Activated T-cell treated with anti-CD3 and anti-CD28 coated beads, Interleukin-2, amount 50 U/mL, for 24 hours (primary cell): ENCODE measurements around the gene RBMS1.
"Not testable (repeated sequence)": the region's sequence is repeated elsewhere in the genome, so short reads cannot be mapped to it uniquely, and the experiment has no call there.

ENCODE experiments used
- DNase-seq: peaks from one replicate; pipeline ENCODE4 v3.0.0-alpha.2; 2020
- H3K27ac Mint-ChIP-seq: 2 replicates; pipeline ENCODE4 v1.8.0; 2020; ENCODE audit warnings: mild to moderate bottlenecking, mixed read lengths
- H3K27me3 Mint-ChIP-seq: 2 replicates; pipeline ENCODE4 v1.8.0; 2020; ENCODE audit warnings: mixed read lengths
- H3K36me3 Mint-ChIP-seq: 2 replicates; pipeline ENCODE4 v1.8.0; 2020; ENCODE audit warnings: low read depth, mixed read lengths
- H3K4me1 Mint-ChIP-seq: 2 replicates; pipeline ENCODE4 v1.8.0; 2020; ENCODE audit warnings: low read depth, mixed read lengths
- H3K4me3 Mint-ChIP-seq: 2 replicates; pipeline ENCODE4 v1.8.0; 2020; ENCODE audit warnings: mild to moderate bottlenecking, moderate library complexity, mixed read lengths
- H3K9me3 Mint-ChIP-seq: 2 replicates; pipeline ENCODE4 v1.8.0; 2020; ENCODE audit warnings: mixed read lengths

The RBMS1 gene

GRCh38 chr2:160425434-160426151 is 68.0 kb downstream of the RBMS1 start:
- H3K4me3 Mint-ChIP-seq = no peak overlapping the region
- H3K27ac Mint-ChIP-seq = peak overlapping the region; percentile 77
- H3K36me3 Mint-ChIP-seq = peaks cover 14% of the 10 kb centered on the region

GRCh38 chr2:160423126-160423525 is 70.5 kb downstream of the RBMS1 start:
- Mint-ChIP-seq H3K4me3 (no peak overlapping the region), H3K4me1 (peaks cover 79% of the 10 kb centered on the region), H3K9me3 (no peaks in the 10 kb centered on the region), H3K27me3 (no peaks in the 10 kb centered on the region), H3K27ac (peak overlapping the region; percentile 15), H3K36me3 (peaks cover 5% of the 10 kb centered on the region)
- no peak for DNase-seq

More at GRCh38 chr2:160425434-160426151, 68.0 kb downstream of the RBMS1 start:
- Mint-ChIP-seq H3K4me1 (peaks cover 70% of the 10 kb centered on the region), H3K9me3 (peaks cover 5% of the 10 kb centered on the region), H3K27me3 (no peaks in the 10 kb centered on the region)
- DNase-seq = no peak

- H3K27ac Mint-ChIP-seq = peak overlapping the region; percentile 89
- H3K4me1 Mint-ChIP-seq = peaks cover 81% of the 10 kb centered on the region
- H3K36me3 Mint-ChIP-seq, DNase-seq, H3K9me3 Mint-ChIP-seq, H3K4me3 Mint-ChIP-seq, H3K27me3 Mint-ChIP-seq: not testable (repeated sequence)
These were observed 71.7 kb downstream of the RBMS1 start for GRCh38 chr2:160421646-160422501.

GRCh38 chr2:160420711-160421110 is 72.9 kb downstream of the RBMS1 start:
- no peak overlapping the region for H3K4me3 Mint-ChIP-seq

GRCh38 chr2:160419776-160420505 is 73.7 kb downstream of the RBMS1 start:
- Mint-ChIP-seq H3K36me3 (peaks cover 4% of the 10 kb centered on the region), H3K4me1 (peaks cover 83% of the 10 kb centered on the region), H3K27ac (peak overlapping the region; percentile 76), H3K4me3 (no peak overlapping the region), H3K9me3 (no peaks in the 10 kb centered on the region), H3K27me3 (no peaks in the 10 kb centered on the region)
- no peak for DNase-seq

More at GRCh38 chr2:160420711-160421110, 72.9 kb downstream of the RBMS1 start:
- Mint-ChIP-seq H3K36me3 (peaks cover 4% of the 10 kb centered on the region), H3K9me3 (no peaks in the 10 kb centered on the region), H3K27ac (peak overlapping the region; percentile 76), H3K4me1 (peaks cover 82% of the 10 kb centered on the region), H3K27me3 (no peaks in the 10 kb centered on the region)
- no peak for DNase-seq

- no peaks in the 10 kb centered on the region for H3K9me3 Mint-ChIP-seq
- no peak for DNase-seq
- H3K27me3 Mint-ChIP-seq = no peaks in the 10 kb centered on the region
- H3K36me3 Mint-ChIP-seq = peaks cover 4% of the 10 kb centered on the region
- H3K4me1 Mint-ChIP-seq = peaks cover 82% of the 10 kb centered on the region
- no peak overlapping the region for H3K4me3 Mint-ChIP-seq
- H3K27ac Mint-ChIP-seq = peak overlapping the region; percentile 94
These were observed 74.8 kb downstream of the RBMS1 start for GRCh38 chr2:160418853-160419252.

GRCh38 chr2:160418398-160418765 is 75.2 kb downstream of the RBMS1 start:
- Mint-ChIP-seq H3K4me1 (peaks cover 81% of the 10 kb centered on the region), H3K4me3 (peak overlapping the region; percentile 44), H3K9me3 (no peaks in the 10 kb centered on the region), H3K36me3 (peaks cover 4% of the 10 kb centered on the region), H3K27ac (peak overlapping the region; percentile 94), H3K27me3 (no peaks in the 10 kb centered on the region)
- DNase-seq = no peak

GRCh38 chr2:160417745-160418397 is 75.7 kb downstream of the RBMS1 start:
- Mint-ChIP-seq H3K27ac (peak overlapping the region; percentile 94), H3K9me3 (no peaks in the 10 kb centered on the region), H3K27me3 (no peaks in the 10 kb centered on the region), H3K36me3 (peaks cover 4% of the 10 kb centered on the region), H3K4me3 (peak overlapping the region; percentile 44), H3K4me1 (peaks cover 83% of the 10 kb centered on the region)
- DNase-seq = no peak

GRCh38 chr2:160415991-160416390 is 77.6 kb downstream of the RBMS1 start:
- peaks cover 85% of the 10 kb centered on the region for H3K4me1 Mint-ChIP-seq
- peak overlapping the region; percentile 26 for H3K27ac Mint-ChIP-seq
- H3K9me3 Mint-ChIP-seq = no peaks in the 10 kb centered on the region
- H3K4me3 Mint-ChIP-seq = no peak overlapping the region
- no peaks in the 10 kb centered on the region for H3K36me3 Mint-ChIP-seq
- no peak for DNase-seq
- no peaks in the 10 kb centered on the region for H3K27me3 Mint-ChIP-seq

- Mint-ChIP-seq H3K4me1 (peaks cover 75% of the 10 kb centered on the region), H3K9me3 (no peaks in the 10 kb centered on the region), H3K4me3 (peak overlapping the region; percentile 64), H3K27ac (peak overlapping the region; percentile 90), H3K36me3 (peaks cover 7% of the 10 kb centered on the region), H3K27me3 (no peaks in the 10 kb centered on the region)
- no peak for DNase-seq
These were observed 81.7 kb downstream of the RBMS1 start for GRCh38 chr2:160411955-160412354.

GRCh38 chr2:160411167-160411566 is 82.4 kb downstream of the RBMS1 start:
- H3K27ac Mint-ChIP-seq = peak overlapping the region; percentile 90
- H3K36me3 Mint-ChIP-seq = peaks cover 14% of the 10 kb centered on the region
- H3K9me3 Mint-ChIP-seq = no peaks in the 10 kb centered on the region
- peak; percentile 46 for DNase-seq
- peaks cover 75% of the 10 kb centered on the region for H3K4me1 Mint-ChIP-seq
- peak overlapping the region; percentile 64 for H3K4me3 Mint-ChIP-seq
- H3K27me3 Mint-ChIP-seq = no peaks in the 10 kb centered on the region

- peak overlapping the region; percentile 50 for H3K27ac Mint-ChIP-seq
- H3K4me3 Mint-ChIP-seq = peak overlapping the region; percentile 83
- peaks cover 80% of the 10 kb centered on the region for H3K4me1 Mint-ChIP-seq
- H3K36me3 Mint-ChIP-seq = peaks cover 17% of the 10 kb centered on the region
- no peaks in the 10 kb centered on the region for H3K9me3 Mint-ChIP-seq
- DNase-seq = no peak
- no peaks in the 10 kb centered on the region for H3K27me3 Mint-ChIP-seq
These were observed 84.1 kb downstream of the RBMS1 start for GRCh38 chr2:160409480-160409879.

- Mint-ChIP-seq H3K4me1 (peaks cover 82% of the 10 kb centered on the region), H3K27ac (peak overlapping the region; percentile 94), H3K36me3 (peaks cover 18% of the 10 kb centered on the region), H3K27me3 (no peaks in the 10 kb centered on the region), H3K4me3 (peak overlapping the region; percentile 83), H3K9me3 (no peaks in the 10 kb centered on the region)
- DNase-seq = no peak
These were observed 84.7 kb downstream of the RBMS1 start for GRCh38 chr2:160408959-160409291.
